Aorta (tissue), 5 donors: ENCODE data around the gene SH2D4B. TPM values are rescaled to one million over a fixed set of nuclear protein-coding genes. Genes with fewer than 3 reads are reported as not detected.

ENCODE experiments used
- ATAC-seq: fragments of 200-7000 bp; cut with Tn5 transposase; one replicate; pipeline ENCODE4 v1.9.1; 2022; ENCODE audit warnings: moderate library complexity; ENCODE audit not compliant: low FRiP score
- DNase-seq, 2 donors: peaks; one replicate each; pipeline ENCODE4 v3.0.0-alpha.2; 2020
- H3K27ac ChIP-seq, 2 donors: one replicate each; pipeline ENCODE4 v1.5.1; 2013; ENCODE audit warnings: low read length in 2 of 2, mild to moderate bottlenecking in 2 of 2, moderate library complexity in 2 of 2, control low read depth in 1 of 2, inconsistent platforms in 1 of 2, low read depth in 1 of 2
- H3K27me3 ChIP-seq, 2 donors: one replicate each; pipeline ENCODE4 v1.6.1; 2013; ENCODE audit warnings: control low read depth in 1 of 2, low read length in 1 of 2, mild to moderate bottlenecking in 1 of 2, moderate library complexity in 1 of 2; ENCODE audit not compliant: insufficient read depth in 2 of 2, control insufficient read depth in 1 of 2
- H3K36me3 ChIP-seq, 2 donors: one replicate each; pipeline ENCODE4 v1.6.1; 2013; ENCODE audit warnings: control low read depth in 1 of 2, low read length in 1 of 2, mild to moderate bottlenecking in 1 of 2; ENCODE audit not compliant: insufficient read depth in 2 of 2, control insufficient read depth in 1 of 2
- H3K4me1 ChIP-seq, 2 donors: one replicate each; pipeline ENCODE4 v1.6.1; 2013; ENCODE audit warnings: low read length in 2 of 2, control low read depth in 1 of 2, mild to moderate bottlenecking in 1 of 2, moderate library complexity in 1 of 2; ENCODE audit not compliant: insufficient read depth in 2 of 2, control insufficient read depth in 1 of 2
- H3K4me3 ChIP-seq, 2 donors: one replicate each; pipeline ENCODE4 v1.5.1; 2013; ENCODE audit warnings: low read length in 2 of 2, control low read depth in 1 of 2, mild to moderate bottlenecking in 1 of 2
- H3K9me3 ChIP-seq: one replicate; pipeline ENCODE4 v1.6.1; 2013; ENCODE audit warnings: mild to moderate bottlenecking, low read length; ENCODE audit not compliant: control insufficient read depth
- WGBS, 2 donors: extraction: QIAGEN DNeasy Blood & Tissue Kit; methylation state at CpG; one replicate each; pipeline ENCODE4 v1.1.7; 2013; 5-methylcytosine and 5-hydroxymethylcytosine counted together
- intact Hi-C, 2 donors: fragments of 100-400 bp; cut with DNase I; formaldehyde crosslinking; loops; one replicate each; pipeline versions ENCODE4 v1.14.2 to v1.15.0; 2022
- polyA plus RNA-seq, 2 donors: library from polyadenylated mRNA; stranded (reverse); fragments of 200-250 nt; gene quantifications; one replicate each; pipeline ENCODE4 v1.2.3, GENCODE V29; 2013
- total RNA-seq, 2 donors: library from RNA; stranded (reverse); fragmentation: NEBNext Ultra II Directional; extraction: Animal tissue kit (Norgen Biotek cat#: 25700); gene quantifications; one replicate each; pipeline ENCODE4 v1.2.1, GENCODE V29; 2021
- donor health status: healthy with polysubstance abuse.
- donor health status: Bipolar disorder and iron deficiency.
- donor health status: DM: no; HTN: no; CAD: no.
- donor health status: DM: no; HTN: no; CAD: no.
- donor health status: DM: yes; HTN: yes; CAD: no.

Gene SH2D4B
- total and polyA plus RNA-seq, 4 donors: 0.27 to 0.52 TPM; not detected in 2

DNA sequence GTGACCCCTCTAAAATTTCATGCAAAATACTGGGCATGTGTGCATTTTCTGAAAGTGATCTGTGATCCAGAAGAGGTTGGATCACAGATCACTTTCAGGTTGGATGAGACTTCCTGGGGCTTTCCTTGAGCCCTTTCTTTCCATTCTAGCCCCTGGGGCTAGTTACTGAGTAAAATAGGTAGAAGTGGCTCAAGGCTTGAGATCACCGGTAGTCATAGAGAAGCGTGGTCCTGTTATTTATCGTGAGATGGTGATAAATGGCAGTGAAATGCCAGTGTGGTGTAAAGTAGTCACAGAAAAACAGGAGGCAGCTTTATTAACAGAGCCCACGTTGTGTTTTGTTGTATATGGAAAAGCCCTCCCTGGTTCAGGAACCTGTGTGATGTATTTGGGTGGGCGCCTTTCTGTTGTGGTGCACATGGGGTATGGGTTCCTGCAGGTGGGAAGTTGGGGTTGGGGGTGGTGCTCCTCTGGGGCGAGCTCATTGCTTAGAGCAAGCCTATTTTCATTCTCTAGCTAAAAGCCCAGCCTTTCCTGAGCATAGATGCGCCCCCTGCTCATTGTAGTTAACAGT, 34.0 kb upstream of the SH2D4B start:
- no peak overlapping the region for H3K27ac ChIP-seq
- no peak for ATAC-seq
- H3K4me3 ChIP-seq: no peak overlapping the region
- H3K27me3 ChIP-seq: no peaks in the 10 kb centered on the region
- intact Hi-C loops: no loop called here
- H3K36me3 ChIP-seq: no peaks in the 10 kb centered on the region
- WGBS, 2 donors: 85 to 89% methylated on average over 7 of the region's 7 CpGs
- no peaks in the 10 kb centered on the region for H3K4me1 ChIP-seq
- DNase-seq: no peak
- H3K9me3 ChIP-seq: no peaks in the 10 kb centered on the region

DNA sequence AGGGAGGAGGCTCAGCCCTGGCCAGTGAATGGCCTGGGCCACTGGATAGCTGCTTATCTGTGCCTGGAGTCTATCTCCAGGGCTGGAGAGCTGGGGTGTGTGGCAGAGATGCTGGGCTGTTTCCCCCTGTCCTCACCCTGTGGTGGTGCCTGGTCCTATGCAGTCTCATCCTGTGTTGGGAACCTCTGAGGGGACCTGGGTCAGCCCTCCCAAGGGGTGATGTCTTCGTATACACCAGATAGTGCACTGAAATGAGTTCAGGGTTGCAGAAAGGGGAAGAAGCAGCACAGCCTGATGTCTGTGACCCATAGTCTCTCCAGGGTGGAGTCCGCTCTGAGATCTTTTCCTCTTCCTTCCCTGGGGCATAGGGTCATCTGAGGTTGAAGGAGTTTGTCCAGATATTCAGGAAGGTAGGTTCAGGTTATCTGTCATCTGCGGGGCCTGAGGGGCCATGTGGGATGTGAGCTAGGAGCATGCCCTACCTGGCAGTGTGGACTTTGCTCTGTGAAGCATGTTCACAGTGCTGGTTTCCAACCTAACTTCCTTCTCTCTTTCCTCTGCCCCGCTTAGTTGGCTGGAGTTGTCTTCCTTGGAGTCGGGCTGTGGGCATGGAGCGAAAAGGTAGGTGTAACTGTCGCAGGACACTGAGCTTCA, 33.4 kb upstream of the SH2D4B start:
- no peak overlapping the region for H3K27ac ChIP-seq
- intact Hi-C loops: no loop called here
- ATAC-seq: peak; percentile 39
- no peaks in the 10 kb centered on the region for H3K27me3 ChIP-seq
- no peaks in the 10 kb centered on the region for H3K9me3 ChIP-seq
- peak in 1 of 2 donors; percentile 66 for DNase-seq
- no peaks in the 10 kb centered on the region for H3K4me1 ChIP-seq
- no peaks in the 10 kb centered on the region for H3K36me3 ChIP-seq
- no peak overlapping the region for H3K4me3 ChIP-seq
- 86 to 88% methylated on average over 7 of the region's 7 CpGs for WGBS, 2 donors

DNA sequence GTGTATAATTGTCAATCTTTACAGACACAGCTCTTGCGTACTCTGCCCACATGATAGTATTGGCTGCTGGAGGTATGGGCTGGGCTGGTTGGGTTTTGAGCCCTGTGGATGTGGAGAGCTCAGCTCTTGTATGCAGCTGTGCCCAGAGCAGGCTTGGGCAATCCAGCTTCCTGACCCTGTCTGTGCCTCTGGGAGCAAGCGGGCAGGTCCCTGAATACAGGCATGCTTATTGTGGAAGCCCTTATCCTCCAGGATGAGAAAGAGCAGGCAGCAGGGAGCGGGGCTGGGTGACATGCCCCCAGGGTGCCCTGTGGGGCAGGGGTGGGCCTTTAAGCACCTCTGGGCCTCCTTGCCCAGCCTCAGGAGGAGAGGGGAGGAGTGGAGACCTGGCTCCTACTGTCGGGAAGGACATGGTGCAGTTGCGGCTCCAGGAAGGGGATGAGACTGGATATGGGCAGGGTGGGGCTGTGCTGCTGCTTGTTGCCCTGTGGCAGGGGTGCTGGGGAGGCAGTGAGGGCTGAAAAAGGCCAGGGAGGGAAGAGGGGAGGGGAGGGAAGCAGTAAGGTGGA, 32.7 kb upstream of the SH2D4B start:
- ATAC-seq: no peak
- Histone ChIP-seq H3K27ac (no peak overlapping the region), H3K4me3 (no peak overlapping the region), H3K4me1 (no peaks in the 10 kb centered on the region), H3K27me3 (no peaks in the 10 kb centered on the region), H3K36me3 (no peaks in the 10 kb centered on the region), H3K9me3 (no peaks in the 10 kb centered on the region)
- intact Hi-C loops: loop anchor here (1.0 kb wide), 1 partner anchor 61 kb away; no protein-coding TSS in a partner anchor
- peak in 1 of 2 donors; percentile 71 for DNase-seq
- WGBS, 2 donors: 78 to 83% methylated on average over 5 of the region's 5 CpGs

DNA sequence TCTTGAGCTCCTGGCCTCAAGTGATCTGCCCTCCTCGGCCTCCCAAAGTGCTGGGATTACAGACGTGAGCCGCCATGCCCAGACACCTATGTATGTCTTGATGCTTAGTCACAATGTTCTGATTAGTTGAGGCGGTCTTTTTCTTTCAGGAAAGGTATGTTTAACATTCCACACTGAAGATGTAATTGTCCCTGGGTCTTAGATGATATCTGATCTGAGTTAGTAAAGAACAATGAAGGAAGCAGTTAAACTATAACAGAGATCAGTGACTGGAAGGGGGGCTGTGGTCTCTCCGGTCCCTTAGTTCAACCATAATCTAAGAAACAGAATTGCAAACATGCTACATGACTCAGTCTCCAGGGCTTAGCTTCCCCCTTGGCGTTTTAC, 31.5 kb upstream of the SH2D4B start:
- Histone ChIP-seq H3K27ac (no peak overlapping the region), H3K9me3 (no peaks in the 10 kb centered on the region), H3K36me3 (no peaks in the 10 kb centered on the region), H3K27me3 (no peaks in the 10 kb centered on the region), H3K4me1 (no peaks in the 10 kb centered on the region), H3K4me3 (no peak overlapping the region)
- 83 to 84% methylated on average over 6 of the region's 6 CpGs for WGBS, 2 donors
- ATAC-seq (no peak), DNase-seq (no peak)
- intact Hi-C loops: loop anchor here in 1 of 2 donors (2.0 kb wide), 1 partner anchor 123 kb away; no protein-coding TSS in a partner anchor

- H3K27ac ChIP-seq: no peak overlapping the region
Observed at GRCh38 chr10:80506836-80507487, 30.7 kb upstream of the SH2D4B start.

GRCh38 chr10:80509108-80509402, 28.6 kb upstream of the SH2D4B start:
- intact Hi-C loops: no loop called here
- H3K27ac ChIP-seq: no peak overlapping the region

More at GRCh38 chr10:80506836-80507487, 30.7 kb upstream of the SH2D4B start:
- ATAC-seq (no peak), DNase-seq (peak in 1 of 2 donors; percentile 56)
- Histone ChIP-seq H3K27me3 (no peaks in the 10 kb centered on the region), H3K4me3 (no peak overlapping the region), H3K9me3 (no peaks in the 10 kb centered on the region), H3K36me3 (peaks cover 0 to under 1% of the 10 kb centered on the region in 2 donors), H3K4me1 (no peaks in the 10 kb centered on the region)
- 91 to 92% methylated on average over 13 of the region's 13 CpGs for WGBS, 2 donors
- intact Hi-C loops: loop anchor here in 1 of 2 donors (2.0 kb wide), 1 partner anchor 124 kb away; no protein-coding TSS in a partner anchor

DNA sequence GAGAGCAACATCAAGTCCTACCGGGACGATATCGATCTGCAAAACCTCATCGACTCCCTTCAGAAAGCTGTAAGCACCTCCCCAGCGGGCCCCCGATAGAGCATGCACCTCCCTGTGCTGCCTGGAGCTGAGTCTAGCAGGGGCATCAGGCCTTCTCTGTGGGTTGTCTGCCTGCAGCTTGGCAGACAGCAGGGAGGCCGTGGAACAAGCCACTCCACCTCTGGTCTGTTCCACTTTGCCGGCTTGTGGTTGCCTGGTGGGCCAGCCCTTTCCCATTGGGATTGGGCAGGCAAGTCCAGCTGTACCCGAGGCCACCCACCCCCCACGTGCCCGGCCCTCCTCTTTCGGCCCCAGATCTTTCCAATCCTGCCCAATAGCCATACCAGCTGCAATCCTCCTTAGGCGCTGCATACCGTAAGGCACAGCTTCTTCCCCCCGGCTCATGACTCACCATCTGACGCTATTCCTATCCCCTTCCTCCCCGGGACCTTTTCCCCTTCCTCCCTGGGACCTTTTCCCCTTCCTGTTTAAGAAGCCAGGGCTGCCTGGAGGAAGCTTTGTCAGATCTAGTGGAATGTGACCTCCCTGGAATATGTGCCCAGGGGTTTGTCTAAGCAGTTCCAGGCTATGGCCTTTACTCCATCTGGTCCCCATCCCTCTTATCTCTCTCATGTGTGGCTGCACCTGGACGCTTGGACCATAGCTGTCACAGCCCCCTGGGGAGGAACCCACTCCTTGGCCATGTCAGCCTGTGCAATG, 28.1 kb upstream of the SH2D4B start:
- H3K27ac ChIP-seq: no peak overlapping the region
- peak; percentile 39 for ATAC-seq
- H3K36me3 ChIP-seq: peaks cover 0 to 9% of the 10 kb centered on the region in 2 donors
- 82 to 84% methylated on average over 18 of the region's 18 CpGs for WGBS, 2 donors
- intact Hi-C loops: no loop called here
- no peak overlapping the region for H3K4me3 ChIP-seq
- no peaks in the 10 kb centered on the region for H3K9me3 ChIP-seq
- H3K4me1 ChIP-seq: no peaks in the 10 kb centered on the region
- peak; percentile 52 to 74 for DNase-seq
- H3K27me3 ChIP-seq: no peaks in the 10 kb centered on the region

More at GRCh38 chr10:80509108-80509402, 28.6 kb upstream of the SH2D4B start:
- 94 to 98% methylated on average over 8 of the region's 8 CpGs for WGBS, 2 donors
- Histone ChIP-seq H3K9me3 (no peaks in the 10 kb centered on the region), H3K4me1 (no peaks in the 10 kb centered on the region), H3K4me3 (no peak overlapping the region), H3K36me3 (peaks cover 0 to 8% of the 10 kb centered on the region in 2 donors), H3K27me3 (no peaks in the 10 kb centered on the region)
- peak; percentile 44 to 57 for DNase-seq
- no peak for ATAC-seq

DNA sequence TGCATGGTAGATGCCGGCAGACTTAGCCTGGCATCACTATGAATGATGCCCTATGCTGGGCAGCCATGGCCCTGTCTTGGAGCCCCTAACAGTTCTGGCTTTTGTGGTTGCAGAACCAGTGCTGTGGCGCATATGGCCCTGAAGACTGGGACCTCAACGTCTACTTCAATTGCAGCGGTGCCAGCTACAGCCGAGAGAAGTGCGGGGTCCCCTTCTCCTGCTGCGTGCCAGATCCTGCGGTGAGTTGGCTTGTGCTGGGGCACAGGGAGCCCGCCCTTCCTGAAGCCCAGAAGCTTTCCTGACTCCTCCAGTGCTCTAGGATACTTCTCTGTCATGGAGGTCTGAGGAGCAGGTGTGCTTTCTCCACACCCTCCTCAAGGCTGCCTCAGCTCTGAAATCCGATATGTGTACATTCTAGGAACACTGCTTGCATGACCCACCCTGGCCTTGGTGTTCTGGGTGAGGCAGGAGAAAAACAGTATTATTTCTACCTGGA, 25.6 kb upstream of the SH2D4B start:
- intact Hi-C loops: no loop called here
- no peaks in the 10 kb centered on the region for H3K4me1 ChIP-seq
- no peak overlapping the region for H3K27ac ChIP-seq
- no peaks in the 10 kb centered on the region for H3K27me3 ChIP-seq
- no peak for ATAC-seq
- WGBS, 2 donors: 92 to 93% methylated on average over 10 of the region's 10 CpGs
- peaks cover 0 to 9% of the 10 kb centered on the region in 2 donors for H3K36me3 ChIP-seq
- DNase-seq: peak; percentile 38 to 55
- H3K4me3 ChIP-seq: no peak overlapping the region
- H3K9me3 ChIP-seq: no peaks in the 10 kb centered on the region
